HL-60 (cell line): ENCODE data around the gene BSN.

Source experiments
- CTCF ChIP-seq: IDR thresholded peaks from one replicate; pipeline ENCODE4 v1.5.1; 2011; ENCODE audit warnings: low read length, control low read depth, inconsistent platforms; ENCODE audit not compliant: insufficient read depth
- POLR2AphosphoS5 ChIP-seq: IDR thresholded peaks from 2 replicates; pipeline ENCODE4 v1.6.1; 2012; ENCODE audit warnings: low read depth
- REST ChIP-seq: IDR thresholded peaks from 2 replicates; pipeline ENCODE4 v1.6.1; 2012; ENCODE audit warnings: low read depth; ENCODE audit not compliant: insufficient replicate concordance
- SPI1 ChIP-seq: IDR thresholded peaks from 2 replicates; pipeline ENCODE4 v1.6.1; 2012; ENCODE audit warnings: low read depth, mild to moderate bottlenecking, borderline replicate concordance

- no peak for TF ChIP-seq CTCF
- TF ChIP-seq POLR2AphosphoS5 = no peak
- no peak for TF ChIP-seq REST
- no peak for TF ChIP-seq SPI1
Observed at GRCh38 chr3:49713336-49714105, 159.2 kb downstream of the BSN start.
